Peyer's patch (tissue), 4 donors: ENCODE results near the gene CHSY3.

Experiments used
- CTCF ChIP-seq, 6 experiments: fragments of 450-650 bp in 4 of 6; fragments of 200-600 bp in 2 of 6; sonication (generic) in 1 of 6; IDR thresholded peaks; one replicate each; pipeline ENCODE4 v1.5.1; 2017 to 2019; ENCODE audit warnings: antibody characterized with exemption in 6 of 6, mild to moderate bottlenecking in 3 of 6, moderate library complexity in 1 of 6
- POLR2A ChIP-seq, 2 donors: fragments of 450-650 bp; IDR thresholded peaks; one replicate each; pipeline ENCODE4 v1.5.1; 2017; ENCODE audit warnings: antibody characterized with exemption in 2 of 2, mild to moderate bottlenecking in 2 of 2, moderate library complexity in 2 of 2

DNA sequence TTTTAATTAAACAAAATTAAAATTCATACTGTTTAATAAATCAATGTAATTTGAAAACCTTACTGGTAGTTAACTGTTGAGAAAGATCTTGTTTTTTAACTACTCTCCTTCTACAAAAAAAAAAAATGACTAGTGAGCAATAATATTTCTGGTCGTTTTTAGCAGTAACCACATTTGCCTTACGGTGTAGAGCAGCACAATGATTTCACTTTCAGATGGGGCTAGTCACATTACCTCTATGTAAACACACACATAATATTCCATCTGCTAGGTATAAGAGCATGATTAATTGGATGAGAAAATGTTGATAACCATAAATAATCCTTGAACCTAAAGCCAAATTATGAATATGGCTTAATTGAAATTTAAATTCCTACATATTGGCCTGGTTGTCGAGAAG is 198.1 kb downstream of the CHSY3 start:
- TF ChIP-seq POLR2A (IDR thresholded peaks at IDR 0.05): no peak
- TF ChIP-seq CTCF (IDR thresholded peaks at IDR 0.05): no peak
